NK-92 (cell line): ENCODE results near the gene BTN1A1.

ENCODE experiments used
- DNase-seq: peaks from one replicate; lab custom pipeline; 2025; ENCODE audit not compliant: unreplicated experiment; lab: John Stamatoyannopoulos, UW

Gene BTN1A1

GRCh38 chr6:26475823-26476729, 24.0 kb upstream of the BTN1A1 start:
- no peak for DNase-seq

GRCh38 chr6:26476896-26477295, 23.2 kb upstream of the BTN1A1 start:
- no peak for DNase-seq

GRCh38 chr6:26477426-26477825, 22.7 kb upstream of the BTN1A1 start:
- no peak for DNase-seq

GRCh38 chr6:26478100-26478984, 21.8 kb upstream of the BTN1A1 start:
- DNase-seq: no peak

- no peak for DNase-seq
Measured at GRCh38 chr6:26478985-26479278, 21.2 kb upstream of the BTN1A1 start.

GRCh38 chr6:26482338-26482737, 17.8 kb upstream of the BTN1A1 start:
- no peak for DNase-seq

GRCh38 chr6:26483727-26484126, 16.4 kb upstream of the BTN1A1 start:
- DNase-seq: no peak

- DNase-seq: no peak
Measured at GRCh38 chr6:26484161-26484560, 15.9 kb upstream of the BTN1A1 start.

GRCh38 chr6:26485112-26485780, 14.9 kb upstream of the BTN1A1 start:
- DNase-seq: no peak

- no peak for DNase-seq
Measured at GRCh38 chr6:26486358-26486757, 13.7 kb upstream of the BTN1A1 start.

- no peak for DNase-seq
Measured at GRCh38 chr6:26487466-26487865, 12.6 kb upstream of the BTN1A1 start.

- no peak for DNase-seq
Measured at GRCh38 chr6:26489996-26490964, 9.8 kb upstream of the BTN1A1 start.

GRCh38 chr6:26491604-26492003, 8.5 kb upstream of the BTN1A1 start:
- no peak for DNase-seq

GRCh38 chr6:26493258-26493657, 6.8 kb upstream of the BTN1A1 start:
- no peak for DNase-seq

GRCh38 chr6:26494117-26494516, 6.0 kb upstream of the BTN1A1 start:
- DNase-seq: no peak

GRCh38 chr6:26495281-26495680, 4.8 kb upstream of the BTN1A1 start:
- no peak for DNase-seq

- DNase-seq: no peak
Measured at GRCh38 chr6:26497610-26498009, 2.5 kb upstream of the BTN1A1 start.

- DNase-seq: no peak
Measured at GRCh38 chr6:26501482-26501986, 1.4 kb downstream of the BTN1A1 start.

- DNase-seq: no peak
Measured at GRCh38 chr6:26502165-26502564, 2.1 kb downstream of the BTN1A1 start.

- DNase-seq: no peak
Measured at GRCh38 chr6:26502626-26503025, 2.5 kb downstream of the BTN1A1 start.
